Activated CD4-positive, alpha-beta T cell treated with anti-CD3 and anti-CD28 coated beads for 48 hours (primary cell): ENCODE results near the gene TTYH2.
"Not testable (repeated sequence)": the region's sequence is repeated elsewhere in the genome, so short reads cannot be mapped to it uniquely, and the experiment has no call there.

ENCODE experiments used
- DNase-seq: peaks from one replicate; pipeline ENCODE4 v3.0.0-alpha.2; 2020

Gene TTYH2

GRCh38 chr17:74239172-74239571 lies 25.8 kb downstream of the TTYH2 start:
- no peak for DNase-seq

GRCh38 chr17:74240618-74241205 lies 27.3 kb downstream of the TTYH2 start:
- DNase-seq = no peak

DNA sequence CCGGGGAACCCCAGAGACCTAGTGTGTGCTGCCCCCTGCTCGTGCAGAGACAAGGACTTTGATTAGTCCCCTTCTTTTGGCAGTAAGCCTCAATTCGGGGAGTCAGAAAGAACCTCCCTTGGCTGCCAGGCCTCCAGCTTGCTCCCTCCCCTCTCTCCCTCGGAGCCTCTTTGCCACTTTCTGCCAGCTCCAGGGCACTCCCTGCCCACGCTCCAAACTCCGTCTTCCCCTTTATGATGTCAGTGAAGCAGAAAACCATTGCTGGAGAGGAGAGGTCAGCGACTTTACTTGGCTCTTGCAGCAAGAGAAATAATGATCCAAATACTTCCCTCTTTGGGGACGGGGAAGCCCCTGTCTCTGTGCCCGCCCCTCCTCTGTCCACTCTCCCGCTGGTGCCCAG lies 28.1 kb downstream of the TTYH2 start:
- no peak for DNase-seq

GRCh38 chr17:74241847-74242246 lies 28.5 kb downstream of the TTYH2 start:
- no peak for DNase-seq

- DNase-seq = no peak
These were observed 29.8 kb downstream of the TTYH2 start for GRCh38 chr17:74243013-74243755.

DNA sequence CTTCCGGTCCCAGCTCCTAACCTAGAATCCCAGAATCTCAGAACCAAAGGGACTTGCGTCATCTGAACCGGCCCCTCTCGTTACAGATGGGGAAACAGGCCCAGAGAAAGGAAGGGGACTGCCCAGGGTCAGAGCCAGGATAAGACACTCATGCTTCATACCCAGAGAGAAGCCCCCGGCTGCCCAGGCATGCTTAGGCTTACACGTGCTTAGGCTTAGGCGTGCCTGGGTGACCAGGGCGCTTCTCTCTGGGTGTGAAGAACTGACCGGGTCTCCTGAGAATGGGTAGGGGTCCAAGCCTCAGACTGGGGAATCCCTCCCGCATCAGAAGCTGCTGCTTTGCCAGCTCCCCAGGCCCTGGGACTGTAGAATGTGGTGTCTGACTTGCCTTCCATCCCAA lies 30.8 kb downstream of the TTYH2 start:
- DNase-seq = no peak

DNA sequence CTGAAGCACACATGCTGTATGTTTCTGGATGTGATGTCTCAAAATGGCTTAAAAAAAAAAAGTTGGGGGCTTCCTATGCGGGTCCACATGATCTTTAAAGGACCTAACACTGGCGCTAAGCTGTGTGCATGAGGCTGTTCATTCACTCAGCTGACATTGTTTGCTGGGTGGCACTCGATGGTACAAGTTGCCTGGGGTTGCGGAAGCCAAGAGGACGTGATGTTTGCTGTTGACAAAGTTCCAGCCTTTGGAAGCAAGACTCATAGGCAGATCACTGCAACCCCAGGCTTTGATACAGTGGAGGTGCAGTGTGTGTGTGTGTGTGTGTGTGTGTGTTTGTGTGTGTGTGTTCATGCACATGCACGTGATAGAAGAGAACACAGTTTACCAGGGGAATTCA lies 31.2 kb downstream of the TTYH2 start:
- no peak for DNase-seq

GRCh38 chr17:74245145-74245831 lies 31.9 kb downstream of the TTYH2 start:
- no peak for DNase-seq

- no peak for DNase-seq
These were observed 32.5 kb downstream of the TTYH2 start for GRCh38 chr17:74245871-74246270.

DNA sequence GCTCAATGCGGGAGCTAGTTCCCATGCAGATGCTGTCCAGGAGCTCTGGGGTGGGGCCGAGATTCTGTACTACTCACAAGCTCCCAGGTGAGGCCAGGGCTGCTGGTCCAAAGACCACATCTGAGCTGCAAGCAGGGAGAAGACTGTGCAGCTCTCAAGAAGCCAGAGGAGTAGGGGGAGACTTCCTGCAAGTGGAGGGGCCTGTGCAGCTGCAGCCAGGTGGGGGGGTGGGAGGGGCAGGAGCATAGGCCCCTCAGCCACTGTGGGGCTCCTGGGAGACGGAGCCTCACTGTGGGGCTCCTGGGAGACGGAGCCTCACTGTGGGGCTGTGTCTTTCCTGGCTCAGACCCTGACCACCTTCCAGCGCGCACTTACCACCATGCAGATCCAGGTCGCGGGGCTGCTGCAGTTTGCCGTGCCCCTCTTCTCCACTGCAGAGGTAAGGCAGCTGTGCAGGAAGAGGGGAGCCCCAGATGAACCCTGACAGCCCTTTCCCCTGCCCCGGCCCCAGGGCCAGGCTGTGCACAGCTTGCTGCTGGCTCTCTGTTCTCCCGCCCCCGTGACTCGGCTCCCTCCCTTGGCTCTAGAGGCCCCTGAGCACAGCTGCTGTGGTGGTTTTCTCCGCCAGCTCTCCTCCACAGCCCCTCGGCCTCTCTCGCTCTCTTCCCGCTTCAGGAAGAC lies 36.4 kb downstream of the TTYH2 start:
- no peak for DNase-seq

GRCh38 chr17:74250324-74250995 lies 37.1 kb downstream of the TTYH2 start:
- DNase-seq = no peak

GRCh38 chr17:74251051-74251450 lies 37.7 kb downstream of the TTYH2 start:
- DNase-seq = no peak

GRCh38 chr17:74251569-74251968 lies 38.2 kb downstream of the TTYH2 start:
- no peak for DNase-seq

GRCh38 chr17:74252211-74252610 lies 38.8 kb downstream of the TTYH2 start:
- DNase-seq = no peak

GRCh38 chr17:74253036-74253435 lies 39.7 kb downstream of the TTYH2 start:
- no peak for DNase-seq

- DNase-seq = no peak
These were observed 43.9 kb downstream of the TTYH2 start for GRCh38 chr17:74257311-74257710.

GRCh38 chr17:74259667-74260524 lies 46.5 kb downstream of the TTYH2 start:
- no peak for DNase-seq

DNA sequence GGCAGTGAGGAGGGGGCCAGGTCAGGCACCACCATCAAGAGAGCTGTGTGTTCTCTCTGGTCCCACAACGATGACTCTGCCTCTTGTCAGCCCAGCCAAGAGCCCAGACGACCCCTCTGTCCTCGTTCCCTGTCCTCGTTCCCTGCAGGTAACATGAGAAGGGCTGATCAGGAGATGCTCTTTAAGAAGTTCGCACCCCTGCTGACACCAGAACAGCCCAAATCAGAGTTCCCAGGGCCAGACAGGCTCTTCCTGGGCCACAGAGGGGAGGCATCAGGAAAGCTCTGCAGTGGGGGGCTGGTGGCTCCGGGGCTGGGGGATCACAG lies 47.1 kb downstream of the TTYH2 start:
- no peak for DNase-seq

- DNase-seq = no peak
These were observed 49.2 kb downstream of the TTYH2 start for GRCh38 chr17:74262601-74263000.

DNA sequence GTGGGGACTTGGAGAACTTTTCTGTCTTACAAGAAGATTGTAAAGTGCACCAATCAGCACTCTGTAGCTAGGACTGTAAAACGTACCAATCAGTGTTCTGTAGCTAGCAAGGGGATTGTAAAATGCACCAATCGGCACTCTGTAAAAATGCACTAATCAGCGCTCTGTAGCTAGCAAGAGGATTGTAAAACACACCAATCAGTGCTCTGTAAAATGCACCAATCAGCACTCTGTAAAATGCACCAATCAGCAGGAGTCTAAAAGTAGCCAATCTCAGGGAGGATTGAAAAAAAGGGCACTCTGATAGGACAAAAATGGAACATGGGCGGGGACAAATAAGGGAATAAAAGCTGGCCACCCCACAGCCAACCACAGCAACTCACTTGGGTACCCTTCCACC lies 53.7 kb downstream of the TTYH2 start:
- DNase-seq = not testable (repeated sequence)

GRCh38 chr17:74267579-74267978 lies 54.2 kb downstream of the TTYH2 start:
- no peak for DNase-seq

DNA sequence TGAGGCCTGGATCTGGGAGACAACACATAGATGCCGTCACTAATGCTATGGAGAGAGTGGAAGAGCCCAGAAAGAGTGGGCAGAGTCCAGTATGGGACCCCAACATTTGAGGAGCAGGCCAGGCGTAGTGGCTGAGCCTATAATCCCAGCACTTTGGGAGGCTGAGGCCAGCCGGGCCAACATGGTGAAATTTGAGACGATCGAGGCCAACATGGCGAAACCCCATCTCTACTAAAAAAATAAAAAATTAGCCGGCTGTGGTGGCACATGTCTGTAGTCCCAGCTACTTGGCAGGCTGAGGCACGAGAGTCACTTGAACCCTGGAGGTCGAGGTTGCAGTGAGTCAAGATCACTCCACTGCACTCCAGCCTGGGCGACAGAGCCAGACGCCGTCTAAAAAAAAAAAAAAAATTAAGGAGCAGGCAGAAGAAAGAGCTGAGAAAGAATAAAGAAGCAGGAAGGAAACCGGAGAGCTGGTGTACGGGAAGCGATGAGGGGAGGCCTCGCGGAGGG lies 54.7 kb downstream of the TTYH2 start:
- no peak for DNase-seq
